Measurements from ENCODE around the gene ACSS1. TPM values are rescaled to one million over a fixed set of nuclear protein-coding genes. Genes with fewer than 3 reads are reported as not detected.

Gene ACSS1
- total RNA-seq, 4 donors from 2014 or later = 33.7 to 42.3 (median 38.4) TPM

DNA sequence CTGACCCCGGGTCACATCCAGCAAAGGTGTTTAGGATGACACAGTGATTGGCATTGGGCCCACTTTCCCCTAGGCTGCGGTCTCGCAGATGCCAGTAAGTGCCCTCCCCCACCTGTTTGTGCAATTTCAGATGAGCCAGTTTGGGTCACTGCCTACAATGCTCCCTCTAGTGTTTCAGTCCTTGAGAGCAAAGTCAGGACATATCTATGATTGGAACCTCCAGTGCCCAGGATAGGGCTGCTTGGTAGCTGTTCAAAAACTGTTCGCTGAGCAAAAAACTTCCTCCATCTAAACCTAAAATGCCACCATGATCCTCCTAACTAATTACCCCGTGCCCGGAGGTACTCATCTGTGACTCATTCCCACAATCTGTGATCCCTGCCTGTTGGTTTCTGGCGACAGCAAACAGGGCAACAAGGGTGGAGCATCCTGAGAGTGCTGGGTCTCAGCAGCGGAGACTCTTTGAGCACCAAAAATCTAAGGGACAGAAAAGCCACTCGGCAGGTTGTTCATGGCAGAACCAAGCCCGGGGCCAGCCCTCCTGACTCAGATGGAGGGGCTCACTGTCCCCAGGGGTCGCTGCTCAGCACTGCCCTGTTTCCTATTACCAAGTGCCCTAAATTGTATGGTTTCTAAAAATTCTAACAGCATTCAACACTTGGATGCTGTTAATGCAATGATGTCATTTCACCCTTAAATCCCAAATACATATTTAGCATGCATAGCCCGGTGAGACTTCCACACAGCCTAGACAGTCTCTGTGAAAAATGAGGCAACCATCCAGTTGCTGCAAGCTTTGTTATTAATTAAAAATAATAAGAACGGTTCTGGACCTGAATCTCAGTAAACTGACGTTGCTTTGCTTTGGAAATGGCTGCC is 19.0 kb upstream of the ACSS1 start:
- WGBS, 2 donors = 20 to 27% methylated on average over 14 of the region's 14 CpGs
- no peak overlapping the region for H3K4me3 ChIP-seq (ENCODE audit: low read depth, poor library complexity, severe bottlenecking)
- peak in 1 of 2 donors; percentile 74 for DNase-seq (ENCODE audit: low spot score in 2 of 2)
- no peak for TF ChIP-seq POLR2A (IDR thresholded peaks at IDR 0.05)
- TF ChIP-seq, protein P1, sequence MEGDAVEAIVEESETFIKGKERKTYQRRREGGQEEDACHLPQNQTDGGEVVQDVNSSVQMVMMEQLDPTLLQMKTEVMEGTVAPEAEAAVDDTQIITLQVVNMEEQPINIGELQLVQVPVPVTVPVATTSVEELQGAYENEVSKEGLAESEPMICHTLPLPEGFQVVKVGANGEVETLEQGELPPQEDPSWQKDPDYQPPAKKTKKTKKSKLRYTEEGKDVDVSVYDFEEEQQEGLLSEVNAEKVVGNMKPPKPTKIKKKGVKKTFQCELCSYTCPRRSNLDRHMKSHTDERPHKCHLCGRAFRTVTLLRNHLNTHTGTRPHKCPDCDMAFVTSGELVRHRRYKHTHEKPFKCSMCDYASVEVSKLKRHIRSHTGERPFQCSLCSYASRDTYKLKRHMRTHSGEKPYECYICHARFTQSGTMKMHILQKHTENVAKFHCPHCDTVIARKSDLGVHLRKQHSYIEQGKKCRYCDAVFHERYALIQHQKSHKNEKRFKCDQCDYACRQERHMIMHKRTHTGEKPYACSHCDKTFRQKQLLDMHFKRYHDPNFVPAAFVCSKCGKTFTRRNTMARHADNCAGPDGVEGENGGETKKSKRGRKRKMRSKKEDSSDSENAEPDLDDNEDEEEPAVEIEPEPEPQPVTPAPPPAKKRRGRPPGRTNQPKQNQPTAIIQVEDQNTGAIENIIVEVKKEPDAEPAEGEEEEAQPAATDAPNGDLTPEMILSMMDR (IDR thresholded peaks at IDR 0.05) = no peak
- intact Hi-C loops (cut with DNase I; ENCODE audit: low total_unique reads) = no loop called here

DNA sequence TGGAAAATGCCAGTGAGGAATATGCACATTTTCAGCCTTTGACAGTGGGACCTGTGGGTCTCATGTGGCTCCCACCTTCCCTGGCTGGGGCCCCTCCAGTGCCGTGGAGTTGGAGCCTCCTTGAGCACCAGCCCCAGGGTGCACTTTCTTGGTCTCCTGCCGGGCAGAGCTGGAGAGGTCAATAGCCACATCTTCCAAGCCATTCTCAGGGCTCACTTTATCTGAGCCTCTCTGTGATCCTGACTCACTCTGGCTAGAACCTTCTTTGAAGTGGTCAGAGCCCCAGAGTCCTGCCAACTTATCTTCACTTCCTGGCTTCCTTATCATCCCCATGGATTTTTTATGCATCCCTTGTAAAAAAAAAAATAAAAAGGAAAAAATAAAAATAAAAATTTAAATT is 18.3 kb upstream of the ACSS1 start:
- TF ChIP-seq, protein P1 (IDR thresholded peaks at IDR 0.05) = no peak
- TF ChIP-seq POLR2A (IDR thresholded peaks at IDR 0.05) = no peak
- no peak for DNase-seq (ENCODE audit: low spot score in 2 of 2)
- intact Hi-C loops (cut with DNase I; ENCODE audit: low total_unique reads) = no loop called here
- H3K4me3 ChIP-seq (ENCODE audit: low read depth, poor library complexity, severe bottlenecking) = no peak overlapping the region
- WGBS, 2 donors = 69 to 74% methylated on average over 2 of the region's 2 CpGs

DNA sequence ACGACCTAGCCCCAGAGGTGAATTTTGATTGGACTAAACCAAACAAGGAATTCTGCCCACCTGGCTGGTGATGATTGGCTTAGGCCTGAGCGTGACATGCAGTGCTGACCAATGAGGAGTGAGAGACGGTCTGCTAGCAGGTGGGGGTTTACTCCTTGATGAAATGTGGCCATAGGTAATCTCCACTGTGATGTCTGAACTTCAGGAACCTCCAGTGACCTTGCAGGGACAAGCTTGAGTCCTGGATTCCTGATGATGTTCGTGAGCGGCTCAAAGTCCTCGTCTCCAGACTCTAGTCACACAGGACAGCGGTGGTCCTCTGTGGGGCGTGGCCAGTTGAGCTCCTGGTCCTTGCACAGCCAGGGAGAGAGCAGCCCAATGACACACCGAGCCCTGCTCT is 15.6 kb upstream of the ACSS1 start:
- no peak overlapping the region for H3K4me3 ChIP-seq (ENCODE audit: low read depth, poor library complexity, severe bottlenecking)
- TF ChIP-seq, protein P1 (IDR thresholded peaks at IDR 0.05) = no peak
- TF ChIP-seq POLR2A (IDR thresholded peaks at IDR 0.05) = no peak
- peak in 1 of 2 donors; percentile 64 for DNase-seq (ENCODE audit: low spot score in 2 of 2)
- WGBS, 2 donors = 72 to 74% methylated on average over 9 of the region's 9 CpGs
- intact Hi-C loops (cut with DNase I; ENCODE audit: low total_unique reads) = no loop called here

DNA sequence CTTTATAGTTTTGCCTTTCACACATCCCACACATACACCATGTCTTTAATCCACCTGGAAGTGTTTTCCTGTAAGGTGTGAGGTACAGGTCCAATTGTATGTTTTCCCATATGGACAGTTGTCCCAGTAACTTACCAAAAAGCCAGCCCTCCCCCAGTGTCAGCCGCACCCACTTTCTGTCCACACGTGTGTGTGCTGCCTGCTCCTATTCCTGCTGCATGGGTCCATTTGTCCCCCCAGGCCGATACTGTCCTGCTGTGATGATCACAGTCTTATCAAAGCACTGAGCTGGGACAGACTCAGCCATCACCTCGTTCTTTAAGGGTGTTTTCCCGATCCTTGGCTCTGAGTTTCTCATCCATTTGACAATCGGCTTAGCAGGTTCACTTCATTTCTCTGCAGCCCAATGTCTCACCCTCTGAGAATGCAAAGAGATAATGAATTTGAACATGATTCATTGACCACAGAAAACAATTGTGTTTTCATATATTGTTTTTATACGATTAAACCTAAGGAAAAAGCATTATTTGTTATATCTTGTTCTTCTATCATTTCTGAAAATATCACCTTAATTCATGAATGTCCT is 14.4 kb upstream of the ACSS1 start:
- no peak overlapping the region for H3K4me3 ChIP-seq (ENCODE audit: low read depth, poor library complexity, severe bottlenecking)
- peak in 1 of 2 donors; percentile 64 for DNase-seq (ENCODE audit: low spot score in 2 of 2)
- intact Hi-C loops (cut with DNase I; ENCODE audit: low total_unique reads) = no loop called here
- 51 to 63% methylated on average over 7 of the region's 7 CpGs for WGBS, 2 donors
- no peak for TF ChIP-seq POLR2A (IDR thresholded peaks at IDR 0.05)

DNA sequence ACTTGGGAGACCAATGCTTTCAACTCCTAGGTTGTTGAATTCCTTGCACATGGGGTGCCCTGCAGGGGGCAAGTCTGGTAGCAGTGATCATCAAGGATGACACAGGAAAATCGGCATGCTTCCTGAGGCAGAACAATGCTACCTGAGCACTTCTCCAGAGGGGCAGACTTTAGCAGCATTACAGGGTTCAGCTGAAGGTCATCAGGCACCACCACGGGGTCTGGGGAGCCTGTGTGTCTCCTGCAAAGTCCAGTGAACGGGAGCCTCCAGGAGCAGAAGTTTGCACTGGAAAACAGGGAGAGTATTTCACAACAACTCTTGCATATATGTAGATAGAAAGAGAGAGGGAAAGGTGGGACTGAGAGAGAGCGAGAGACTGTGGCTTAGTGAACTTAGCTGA is 13.8 kb upstream of the ACSS1 start:
- intact Hi-C loops (cut with DNase I; ENCODE audit: low total_unique reads) = no loop called here
- TF ChIP-seq, protein P1 (IDR thresholded peaks at IDR 0.05) = no peak
- no peak for TF ChIP-seq POLR2A (IDR thresholded peaks at IDR 0.05)
- 28 to 33% methylated on average over 4 of the region's 4 CpGs for WGBS, 2 donors
- no peak overlapping the region for H3K4me3 ChIP-seq (ENCODE audit: low read depth, poor library complexity, severe bottlenecking)
- DNase-seq (ENCODE audit: low spot score in 2 of 2) = no peak

DNA sequence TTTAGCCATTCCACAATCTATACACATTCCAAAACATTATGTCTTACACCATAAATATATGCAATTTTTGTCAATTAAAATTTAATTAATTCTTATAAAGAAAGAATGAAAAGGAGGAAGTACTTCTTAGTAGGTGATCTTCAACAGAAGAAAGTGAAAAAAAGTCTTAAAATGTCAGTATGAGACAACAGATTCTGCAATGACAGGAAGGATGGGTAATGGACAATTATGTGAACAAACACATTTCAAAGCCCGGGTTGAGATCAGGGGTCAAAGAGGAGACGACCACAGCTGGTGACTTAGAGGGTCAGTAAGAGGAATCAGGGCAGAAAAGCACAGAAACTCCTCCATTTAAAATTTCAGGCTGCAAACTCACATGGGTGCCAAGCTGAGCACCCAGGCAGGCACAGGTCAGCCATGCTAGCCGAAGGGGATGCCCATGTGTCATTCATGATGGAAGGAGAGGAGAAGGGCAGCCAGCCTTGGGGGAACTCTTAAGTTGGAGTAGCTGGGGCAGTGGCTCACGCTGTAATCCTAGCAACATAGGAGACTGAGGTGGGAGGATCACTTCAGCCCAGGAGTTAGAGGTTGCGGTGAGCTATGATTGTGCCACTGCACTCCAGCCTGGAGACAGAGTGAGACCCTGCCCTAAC is 13.0 kb upstream of the ACSS1 start:
- peak in 1 of 2 donors; percentile 62 for DNase-seq (ENCODE audit: low spot score in 2 of 2)
- TF ChIP-seq, protein P1 (IDR thresholded peaks at IDR 0.05) = no peak
- no peak for TF ChIP-seq POLR2A (IDR thresholded peaks at IDR 0.05)
- intact Hi-C loops (cut with DNase I; ENCODE audit: low total_unique reads) = no loop called here

More for the DNA sequence above, 13.0 kb upstream of the ACSS1 start:
- WGBS, 2 donors = 59 to 66% methylated on average over 5 of the region's 5 CpGs
- no peak overlapping the region for H3K4me3 ChIP-seq (ENCODE audit: low read depth, poor library complexity, severe bottlenecking)
